Fibroblast of the conjunctiva (primary cell): ENCODE measurements around the gene KRT12.
A peak's percentile ranks its signal among the peaks of the same experiment; 100 is the strongest.

Source experiments
- DNase-seq: peaks from one replicate; pipeline ENCODE4 v3.0.0-alpha.2; 2010; ENCODE audit warnings: low read depth

The KRT12 gene

GRCh38 chr17:40843242-40843641 is 23.8 kb downstream of the KRT12 start:
- no peak for DNase-seq

GRCh38 chr17:40841246-40841645 is 25.8 kb downstream of the KRT12 start:
- DNase-seq, result peak; percentile 61

- DNase-seq, result no peak
Observed at GRCh38 chr17:40839194-40839593, 27.8 kb downstream of the KRT12 start.

GRCh38 chr17:40836020-40836419 is 31.0 kb downstream of the KRT12 start:
- no peak for DNase-seq

- no peak for DNase-seq
Observed at GRCh38 chr17:40833882-40834281, 33.1 kb downstream of the KRT12 start.

GRCh38 chr17:40832840-40833239 is 34.2 kb downstream of the KRT12 start:
- no peak for DNase-seq

- no peak for DNase-seq
Observed at GRCh38 chr17:40830085-40830776, 36.8 kb downstream of the KRT12 start.

GRCh38 chr17:40828454-40829044 is 38.5 kb downstream of the KRT12 start:
- no peak for DNase-seq

- DNase-seq, result peak; percentile 76
Observed at GRCh38 chr17:40827746-40828453, 39.1 kb downstream of the KRT12 start.

- no peak for DNase-seq
Observed at GRCh38 chr17:40825599-40825998, 41.4 kb downstream of the KRT12 start.

GRCh38 chr17:40824015-40824832 is 42.8 kb downstream of the KRT12 start:
- no peak for DNase-seq

- DNase-seq, result no peak
Observed at GRCh38 chr17:40822132-40822812, 44.8 kb downstream of the KRT12 start, which contains the start of gene KRT10. KRT10 (minus strand) TSS chr17:40822614; CDS start chr17:40822585, 29 bp downstream.

GRCh38 chr17:40821536-40821935 is 45.5 kb downstream of the KRT12 start:
- no peak for DNase-seq

GRCh38 chr17:40820228-40820838 is 46.7 kb downstream of the KRT12 start:
- DNase-seq, result no peak

GRCh38 chr17:40819528-40820125 is 47.4 kb downstream of the KRT12 start:
- DNase-seq, result no peak

- peak; percentile 43 for DNase-seq
Observed at GRCh38 chr17:40818733-40819527, 48.1 kb downstream of the KRT12 start.

- DNase-seq, result no peak
Observed at GRCh38 chr17:40818343-40818732, 48.7 kb downstream of the KRT12 start.

- DNase-seq, result no peak
Observed at GRCh38 chr17:40817103-40817682, 49.8 kb downstream of the KRT12 start.

- no peak for DNase-seq
Observed at GRCh38 chr17:40816569-40816968, 50.5 kb downstream of the KRT12 start.

- no peak for DNase-seq
Observed at GRCh38 chr17:40815381-40815780, 51.6 kb downstream of the KRT12 start.
